ENCODE data around the gene AKIRIN2. TPM values are rescaled to one million over a fixed set of nuclear protein-coding genes. Genes with fewer than 3 reads are reported as not detected.
A peak's percentile ranks its signal among the peaks of the same experiment; 100 is the strongest.
"Not testable (repeated sequence)": the region's sequence is repeated elsewhere in the genome, so short reads cannot be mapped to it uniquely, and the experiment has no call there.

AKIRIN2 gene
- total RNA-seq, 1 experiment from 2014 or later: 68.9 TPM

DNA sequence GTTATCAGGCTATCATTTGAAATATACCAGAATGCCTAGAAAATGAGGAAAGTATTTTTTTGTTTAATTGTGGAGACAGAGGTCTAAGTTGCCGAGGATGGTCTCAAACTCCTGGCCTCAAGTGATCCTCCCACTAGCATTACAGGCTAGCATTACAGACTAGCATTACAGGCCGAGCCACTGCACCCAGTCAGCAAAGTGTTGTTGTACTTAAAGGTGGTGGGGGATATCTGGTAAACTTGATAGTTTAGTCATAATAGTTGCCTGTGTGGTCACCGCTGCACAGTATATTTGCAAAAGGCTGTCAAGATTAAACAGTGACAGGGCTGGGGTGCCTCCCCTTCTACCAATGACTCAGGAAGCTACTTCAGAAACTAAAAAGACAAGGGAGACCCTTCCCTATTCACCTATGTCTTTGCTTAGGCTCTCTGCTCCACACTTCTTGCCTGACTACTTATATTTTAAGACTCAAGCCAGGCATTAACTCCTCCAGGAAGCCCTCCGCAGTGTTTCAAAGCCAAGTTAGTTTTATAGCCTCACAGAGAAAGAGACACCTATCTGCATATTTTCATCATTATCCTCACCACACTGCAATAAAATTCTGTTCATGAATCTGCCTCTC lies 3.1 kb upstream of the AKIRIN2 start:
- ChIA-PET POLR2A (ENCODE audit: low non-redundant PET) (no interaction called here), CTCF (no interaction called here)
- no peak for DNase-seq (ENCODE audit: low spot score)
- H3K4me1 ChIP-seq (ENCODE audit: insufficient read depth, low read length, poor library complexity, severe bottlenecking): peaks cover 6% of the 10 kb centered on the region
- TF ChIP-seq, protein P1, sequence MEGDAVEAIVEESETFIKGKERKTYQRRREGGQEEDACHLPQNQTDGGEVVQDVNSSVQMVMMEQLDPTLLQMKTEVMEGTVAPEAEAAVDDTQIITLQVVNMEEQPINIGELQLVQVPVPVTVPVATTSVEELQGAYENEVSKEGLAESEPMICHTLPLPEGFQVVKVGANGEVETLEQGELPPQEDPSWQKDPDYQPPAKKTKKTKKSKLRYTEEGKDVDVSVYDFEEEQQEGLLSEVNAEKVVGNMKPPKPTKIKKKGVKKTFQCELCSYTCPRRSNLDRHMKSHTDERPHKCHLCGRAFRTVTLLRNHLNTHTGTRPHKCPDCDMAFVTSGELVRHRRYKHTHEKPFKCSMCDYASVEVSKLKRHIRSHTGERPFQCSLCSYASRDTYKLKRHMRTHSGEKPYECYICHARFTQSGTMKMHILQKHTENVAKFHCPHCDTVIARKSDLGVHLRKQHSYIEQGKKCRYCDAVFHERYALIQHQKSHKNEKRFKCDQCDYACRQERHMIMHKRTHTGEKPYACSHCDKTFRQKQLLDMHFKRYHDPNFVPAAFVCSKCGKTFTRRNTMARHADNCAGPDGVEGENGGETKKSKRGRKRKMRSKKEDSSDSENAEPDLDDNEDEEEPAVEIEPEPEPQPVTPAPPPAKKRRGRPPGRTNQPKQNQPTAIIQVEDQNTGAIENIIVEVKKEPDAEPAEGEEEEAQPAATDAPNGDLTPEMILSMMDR (conservative IDR thresholded peaks at IDR 0.05; ENCODE audit: low read depth, low read length): no peak
- no peak for TF ChIP-seq EZH2 (IDR thresholded peaks at IDR 0.05; ENCODE audit: borderline replicate concordance, low read depth, low read length, poor library complexity, severe bottlenecking)
- intact Hi-C loops (cut with micrococcal nuclease; ENCODE audit: unreplicated experiment): loop anchor here (10.0 kb wide), 1 partner anchor 230 kb away; the partner anchor contains the start of gene SLC35A1
- H3K27me3 ChIP-seq (replicated peaks; ENCODE audit: insufficient read depth, low read depth, low read length, poor library complexity): no peaks in the 10 kb centered on the region
- H3K27ac ChIP-seq (ENCODE audit: low read depth, low read length, poor library complexity, severe bottlenecking): no peak overlapping the region
- no peaks in the 10 kb centered on the region for H3K9me3 ChIP-seq (ENCODE audit: low read depth, low read length, poor library complexity, severe bottlenecking)
- no peaks in the 10 kb centered on the region for H3K36me3 ChIP-seq (ENCODE audit: insufficient read depth, low read length, poor library complexity, severe bottlenecking)
- BruUV-seq (replicated peaks): no TSS peak
- H3K4me3 ChIP-seq (ENCODE audit: low read depth, low read length, poor library complexity, severe bottlenecking): no peak overlapping the region

DNA sequence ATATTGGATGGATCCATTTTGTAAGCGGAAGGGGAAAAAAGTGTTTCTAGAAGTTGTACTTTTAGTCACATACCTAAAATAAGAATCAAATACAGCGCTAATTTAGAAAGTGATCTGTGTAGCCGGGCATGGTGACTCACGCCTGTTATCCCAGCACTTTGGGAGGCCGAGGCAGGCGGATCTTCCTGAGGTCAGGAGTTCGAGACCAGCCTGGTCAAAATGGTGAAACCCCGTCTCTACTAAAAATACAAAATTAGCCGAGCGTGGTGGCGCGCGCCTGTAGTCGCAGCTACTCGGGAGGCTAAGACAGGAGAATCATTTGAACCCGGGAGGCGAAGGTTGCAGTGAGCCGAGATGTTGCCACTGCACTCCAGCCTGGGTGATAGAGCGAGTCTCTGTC lies 1.0 kb upstream of the AKIRIN2 start:
- DNase-seq (ENCODE audit: low spot score); H3K27me3 ChIP-seq (replicated peaks; ENCODE audit: insufficient read depth, low read depth, low read length, poor library complexity); POLR2A ChIA-PET (ENCODE audit: low non-redundant PET); CTCF ChIA-PET; BruUV-seq (replicated peaks); H3K36me3 ChIP-seq (ENCODE audit: insufficient read depth, low read length, poor library complexity, severe bottlenecking); H3K9me3 ChIP-seq (ENCODE audit: low read depth, low read length, poor library complexity, severe bottlenecking): not testable (repeated sequence)
- peak overlapping the region; percentile 96 for H3K27ac ChIP-seq (ENCODE audit: low read depth, low read length, poor library complexity, severe bottlenecking)
- H3K4me3 ChIP-seq (ENCODE audit: low read depth, low read length, poor library complexity, severe bottlenecking): peak overlapping the region; percentile 94
- intact Hi-C loops (cut with micrococcal nuclease; ENCODE audit: unreplicated experiment): loop anchor here (5.0 to 10.0 kb wide), 2 partner anchors 111 to 228 kb away; partner anchors contain the start of genes ORC3 and SLC35A1
- peaks cover 10% of the 10 kb centered on the region for H3K4me1 ChIP-seq (ENCODE audit: insufficient read depth, low read length, poor library complexity, severe bottlenecking)

DNA sequence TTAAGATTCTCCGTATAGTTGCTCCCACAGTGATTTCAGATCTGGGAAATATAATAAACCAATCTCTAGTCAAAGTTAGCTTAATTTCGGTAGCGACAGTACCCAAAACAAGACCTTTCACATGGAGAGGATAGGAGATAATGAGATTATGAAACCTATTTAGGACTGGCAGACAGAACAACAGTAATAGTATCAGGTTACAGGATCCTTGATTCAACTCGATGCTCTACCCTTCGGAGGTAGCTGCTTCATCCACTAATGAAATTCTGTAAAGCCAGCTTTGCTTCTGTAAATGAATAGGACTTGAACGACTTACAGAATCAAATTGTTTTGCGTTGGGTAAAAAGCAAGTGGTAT lies 534 bp upstream of the AKIRIN2 start:
- H3K27ac ChIP-seq (ENCODE audit: low read depth, low read length, poor library complexity, severe bottlenecking): peak overlapping the region; percentile 96
- intact Hi-C loops (cut with micrococcal nuclease; ENCODE audit: unreplicated experiment): loop anchor here (5.0 to 10.0 kb wide), 2 partner anchors 110 to 228 kb away; partner anchors contain the start of genes ORC3 and SLC35A1
- peak; percentile 73 for DNase-seq (ENCODE audit: low spot score)
- H3K4me3 ChIP-seq (ENCODE audit: low read depth, low read length, poor library complexity, severe bottlenecking): peak overlapping the region; percentile 94
- CTCF ChIA-PET: no interaction called here
- H3K36me3 ChIP-seq (ENCODE audit: insufficient read depth, low read length, poor library complexity, severe bottlenecking): no peaks in the 10 kb centered on the region
- TF ChIP-seq, protein P1 (conservative IDR thresholded peaks at IDR 0.05; ENCODE audit: low read depth, low read length): no peak
- TF ChIP-seq EZH2 (IDR thresholded peaks at IDR 0.05; ENCODE audit: borderline replicate concordance, low read depth, low read length, poor library complexity, severe bottlenecking): no peak
- peaks cover 15% of the 10 kb centered on the region for H3K4me1 ChIP-seq (ENCODE audit: insufficient read depth, low read length, poor library complexity, severe bottlenecking)
- no peaks in the 10 kb centered on the region for H3K9me3 ChIP-seq (ENCODE audit: low read depth, low read length, poor library complexity, severe bottlenecking)
- no peaks in the 10 kb centered on the region for H3K27me3 ChIP-seq (replicated peaks; ENCODE audit: insufficient read depth, low read depth, low read length, poor library complexity)
- POLR2A ChIA-PET (ENCODE audit: low non-redundant PET): no interaction called here
- TSS peak; percentile 82 for BruUV-seq (replicated peaks)

DNA sequence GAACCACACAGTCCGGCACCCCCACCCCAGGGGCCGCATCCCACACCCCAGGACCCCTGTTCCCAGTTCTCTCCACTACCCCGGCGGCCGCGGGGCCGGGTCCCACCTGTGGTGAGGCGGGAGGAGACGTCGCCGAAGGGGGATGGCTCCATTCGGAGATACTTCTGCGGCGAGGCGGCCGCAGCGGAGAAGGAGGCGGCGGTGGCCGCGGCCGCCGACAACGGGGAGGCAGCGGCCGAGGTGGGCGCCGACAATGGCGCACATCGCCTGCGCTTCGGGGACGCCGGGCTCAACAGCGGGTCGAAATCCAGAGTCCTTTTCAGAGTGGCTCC lies 723 bp downstream of the AKIRIN2 start:
- Histone ChIP-seq H3K4me1 (ENCODE audit: insufficient read depth, low read length, poor library complexity, severe bottlenecking) (peaks cover 16% of the 10 kb centered on the region), H3K36me3 (ENCODE audit: insufficient read depth, low read length, poor library complexity, severe bottlenecking) (no peaks in the 10 kb centered on the region), H3K4me3 (ENCODE audit: low read depth, low read length, poor library complexity, severe bottlenecking) (peak overlapping the region; percentile 94), H3K27me3 (replicated peaks; ENCODE audit: insufficient read depth, low read depth, low read length, poor library complexity) (no peaks in the 10 kb centered on the region), H3K27ac (ENCODE audit: low read depth, low read length, poor library complexity, severe bottlenecking) (peak overlapping the region; percentile 96), H3K9me3 (ENCODE audit: low read depth, low read length, poor library complexity, severe bottlenecking) (no peaks in the 10 kb centered on the region)
- ChIA-PET CTCF (interaction anchor here (0.6 kb wide), 1 partner anchor 144 kb away, joined by 3 read pairs; no protein-coding TSS in a partner anchor), POLR2A (ENCODE audit: low non-redundant PET) (no interaction called here)
- no peak for TF ChIP-seq EZH2 (IDR thresholded peaks at IDR 0.05; ENCODE audit: borderline replicate concordance, low read depth, low read length, poor library complexity, severe bottlenecking)
- TF ChIP-seq, protein P1 (conservative IDR thresholded peaks at IDR 0.05; ENCODE audit: low read depth, low read length): no peak
- no peak for DNase-seq (ENCODE audit: low spot score)
- no TSS peak for BruUV-seq (replicated peaks)
- intact Hi-C loops (cut with micrococcal nuclease; ENCODE audit: unreplicated experiment): loop anchor here (5.0 to 10.0 kb wide), 2 partner anchors 109 to 227 kb away; partner anchors contain the start of genes ORC3 and SLC35A1
